ENCODE data around the gene LIG1.
A peak's percentile ranks its signal among the peaks of the same experiment; 100 is the strongest.

Gene LIG1

GRCh38 chr19:48111280-48111679, 58.9 kb downstream of the LIG1 start:
- no peak overlapping the region for H3K27ac ChIP-seq
- peaks cover 3% of the 10 kb centered on the region; the same call in 1 of the 2 replicates for H3K36me3 ChIP-seq (ENCODE audit: insufficient read depth, low read length)
- H3K4me3 ChIP-seq: no peak overlapping the region
- no peak overlapping the region for H3K9ac ChIP-seq (ENCODE audit: insufficient read length)
- no peak for TF ChIP-seq EZH2 (IDR thresholded peaks at IDR 0.05)
- no peak for TF ChIP-seq POLR2AphosphoS5 (IDR thresholded peaks at IDR 0.05; ENCODE audit: borderline replicate concordance, low read depth, low read length)
- no peak for TF ChIP-seq FOXP2 (optimal IDR thresholded peaks at IDR 0.05; ENCODE audit: control extremely low read depth, extremely low read length, insufficient read depth)
- no peak for DNase-seq (ENCODE audit: low read depth, low spot score)
- no peaks in the 10 kb centered on the region for H3K9me3 ChIP-seq (ENCODE audit: low read depth, low read length)

- peak within 1 kb of the TSS; percentile 88 for H3K4me3 ChIP-seq
- no peaks in the 10 kb centered on the region for H3K9me3 ChIP-seq (ENCODE audit: low read depth, low read length)
- peaks cover 3% of the 10 kb centered on the region; the same call in 1 of the 2 replicates for H3K36me3 ChIP-seq (ENCODE audit: insufficient read depth, low read length)
- peak within 1 kb of the TSS; percentile 80 for H3K9ac ChIP-seq (ENCODE audit: insufficient read length)
- DNase-seq (ENCODE audit: low read depth, low spot score): peak; percentile 56
- TF ChIP-seq EZH2 (IDR thresholded peaks at IDR 0.05) (no peak), FOXP2 (optimal IDR thresholded peaks at IDR 0.05; ENCODE audit: control extremely low read depth, extremely low read length, insufficient read depth) (no peak), POLR2AphosphoS5 (IDR thresholded peaks at IDR 0.05; ENCODE audit: borderline replicate concordance, low read depth, low read length) (peak; percentile 68; the same call in 1 of the 2 replicates)
- H3K27ac ChIP-seq: peak within 1 kb of the TSS; percentile 83
Measured at GRCh38 chr19:48110350-48110966, 59.7 kb downstream of the LIG1 start, which contains the start of gene PLA2G4C. Gene PLA2G4C (minus strand): TSS chr19:48110817. CDS start chr19:48106529, 4,288 bp downstream.

- Histone ChIP-seq H3K27ac (no peak overlapping the region), H3K4me3 (no peak overlapping the region), H3K9me3 (ENCODE audit: low read depth, low read length) (no peaks in the 10 kb centered on the region), H3K9ac (ENCODE audit: insufficient read length) (no peak overlapping the region), H3K36me3 (ENCODE audit: insufficient read depth, low read length) (0 out of 2 replicates have a peak, but pooled peaks cover under 1% of the 10 kb centered on the region)
- DNase-seq (ENCODE audit: low read depth, low spot score): no peak
- TF ChIP-seq POLR2AphosphoS5 (IDR thresholded peaks at IDR 0.05; ENCODE audit: borderline replicate concordance, low read depth, low read length) (no peak), FOXP2 (optimal IDR thresholded peaks at IDR 0.05; ENCODE audit: control extremely low read depth, extremely low read length, insufficient read depth) (no peak), EZH2 (IDR thresholded peaks at IDR 0.05) (no peak)
Measured at GRCh38 chr19:48108997-48109782, 61.0 kb downstream of the LIG1 start.

GRCh38 chr19:48103922-48104321, 66.2 kb downstream of the LIG1 start:
- Histone ChIP-seq H3K9me3 (ENCODE audit: low read depth, low read length) (no peaks in the 10 kb centered on the region), H3K9ac (ENCODE audit: insufficient read length) (no peak overlapping the region), H3K36me3 (ENCODE audit: insufficient read depth, low read length) (no peaks in the 10 kb centered on the region), H3K27ac (no peak overlapping the region), H3K4me3 (no peak overlapping the region)
- TF ChIP-seq POLR2AphosphoS5 (IDR thresholded peaks at IDR 0.05; ENCODE audit: borderline replicate concordance, low read depth, low read length): no peak
- no peak for TF ChIP-seq FOXP2 (optimal IDR thresholded peaks at IDR 0.05; ENCODE audit: control extremely low read depth, extremely low read length, insufficient read depth)
- DNase-seq (ENCODE audit: low read depth, low spot score): no peak

GRCh38 chr19:48102870-48103751, 67.0 kb downstream of the LIG1 start:
- no peak overlapping the region for H3K9ac ChIP-seq (ENCODE audit: insufficient read length)
- H3K36me3 ChIP-seq (ENCODE audit: insufficient read depth, low read length): no peaks in the 10 kb centered on the region
- H3K4me3 ChIP-seq: no peak overlapping the region
- no peak for DNase-seq (ENCODE audit: low read depth, low spot score)
- H3K27ac ChIP-seq: no peak overlapping the region
- TF ChIP-seq POLR2AphosphoS5 (IDR thresholded peaks at IDR 0.05; ENCODE audit: borderline replicate concordance, low read depth, low read length) (no peak), FOXP2 (optimal IDR thresholded peaks at IDR 0.05; ENCODE audit: control extremely low read depth, extremely low read length, insufficient read depth) (no peak), EZH2 (IDR thresholded peaks at IDR 0.05) (no peak)
- H3K9me3 ChIP-seq (ENCODE audit: low read depth, low read length): no peaks in the 10 kb centered on the region

GRCh38 chr19:48095612-48096175, 74.5 kb downstream of the LIG1 start:
- Histone ChIP-seq H3K9ac (ENCODE audit: insufficient read length) (no peak overlapping the region), H3K36me3 (ENCODE audit: insufficient read depth, low read length) (no peaks in the 10 kb centered on the region), H3K27ac (no peak overlapping the region), H3K9me3 (ENCODE audit: low read depth, low read length) (no peaks in the 10 kb centered on the region; the same call in 1 of the 2 replicates), H3K4me3 (no peak overlapping the region)
- DNase-seq (ENCODE audit: low read depth, low spot score): no peak
- TF ChIP-seq POLR2AphosphoS5 (IDR thresholded peaks at IDR 0.05; ENCODE audit: borderline replicate concordance, low read depth, low read length) (no peak), FOXP2 (optimal IDR thresholded peaks at IDR 0.05; ENCODE audit: control extremely low read depth, extremely low read length, insufficient read depth) (no peak), EZH2 (IDR thresholded peaks at IDR 0.05) (no peak)

GRCh38 chr19:48094855-48095203, 75.3 kb downstream of the LIG1 start:
- DNase-seq (ENCODE audit: low read depth, low spot score): no peak
- Histone ChIP-seq H3K27ac (no peak overlapping the region), H3K9me3 (ENCODE audit: low read depth, low read length) (no peaks in the 10 kb centered on the region; the same call in 1 of the 2 replicates), H3K4me3 (no peak overlapping the region), H3K36me3 (ENCODE audit: insufficient read depth, low read length) (no peaks in the 10 kb centered on the region), H3K9ac (ENCODE audit: insufficient read length) (no peak overlapping the region)
- TF ChIP-seq POLR2AphosphoS5 (IDR thresholded peaks at IDR 0.05; ENCODE audit: borderline replicate concordance, low read depth, low read length) (no peak), EZH2 (IDR thresholded peaks at IDR 0.05) (no peak), FOXP2 (optimal IDR thresholded peaks at IDR 0.05; ENCODE audit: control extremely low read depth, extremely low read length, insufficient read depth) (no peak)
